Left forelimb (tissue), 1 donor: ENCODE measurements around the gene C3orf70.

Source experiments
- DNase-seq: peaks from one replicate; pipeline ENCODE4 v3.0.0-alpha.2; 2018; ENCODE audit warnings: low spot score

Gene C3orf70, protein sequence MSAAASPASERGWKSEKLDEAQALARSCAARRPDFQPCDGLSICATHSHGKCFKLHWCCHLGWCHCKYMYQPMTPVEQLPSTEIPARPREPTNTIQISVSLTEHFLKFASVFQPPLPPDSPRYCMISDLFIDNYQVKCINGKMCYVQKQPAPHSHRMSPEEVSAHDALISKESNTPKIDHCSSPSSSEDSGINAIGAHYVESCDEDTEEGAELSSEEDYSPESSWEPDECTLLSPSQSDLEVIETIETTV

DNA sequence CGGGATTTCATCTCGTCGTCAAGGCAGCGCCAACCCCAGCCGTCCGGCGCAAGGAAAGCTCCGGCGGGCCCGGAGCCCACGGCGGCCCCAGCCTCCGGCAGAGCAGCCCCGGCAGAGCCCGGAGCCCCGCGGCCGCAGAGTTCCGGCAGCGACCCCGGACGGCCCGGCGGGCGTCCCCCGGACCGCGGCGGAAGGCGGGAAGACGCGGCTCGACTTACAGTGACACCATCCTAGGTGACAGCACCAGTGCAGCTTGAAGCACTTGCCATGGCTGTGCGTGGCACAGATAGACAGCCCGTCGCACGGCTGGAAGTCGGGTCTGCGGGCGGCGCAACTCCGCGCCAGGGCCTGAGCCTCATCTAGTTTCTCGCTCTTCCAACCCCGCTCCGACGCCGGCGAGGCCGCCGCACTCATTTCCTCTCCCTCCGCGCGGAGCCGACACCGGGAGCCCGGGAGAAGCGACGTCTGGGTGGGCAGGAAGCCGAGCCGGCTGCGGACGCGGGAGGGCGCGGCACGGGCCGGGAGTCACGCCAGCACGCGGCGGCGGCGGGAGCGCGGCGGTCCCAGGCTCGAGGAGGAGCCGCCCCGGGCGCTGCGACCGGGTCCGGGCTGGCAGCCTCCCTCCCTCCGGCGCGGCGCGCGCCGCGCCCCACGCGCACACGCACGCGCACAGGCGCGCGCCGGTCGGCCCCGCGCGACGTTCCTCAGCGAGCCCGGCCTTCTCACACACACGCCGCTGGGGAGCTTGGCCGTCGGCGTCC, at the start of gene C3orf70:
TSS of gene C3orf70 (minus strand) at position 651 of the 761 bp plus-strand sequence. CDS start at position 414, 237 bp downstream.
- peak; percentile 88 for DNase-seq

DNA sequence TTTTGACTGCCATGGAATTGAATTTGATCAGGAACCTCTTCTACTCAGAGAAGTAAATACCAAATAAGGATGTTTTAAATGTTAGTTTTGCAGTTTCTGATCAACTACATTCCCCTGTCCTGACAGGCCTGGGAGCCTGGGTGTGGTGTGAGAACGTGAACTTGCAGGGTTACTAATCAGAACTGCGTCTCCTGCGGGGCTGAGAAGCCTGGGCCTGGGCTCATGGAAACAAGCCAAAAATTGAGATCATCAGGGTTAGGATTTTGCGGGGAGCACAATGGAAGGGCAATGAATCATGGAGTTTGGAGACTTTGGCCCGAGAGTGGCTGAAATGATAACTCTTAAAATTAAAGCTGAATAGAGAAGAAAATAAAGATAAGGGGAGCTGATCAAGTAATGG, 47.8 kb upstream of the C3orf70 start:
- DNase-seq, result no peak

DNA sequence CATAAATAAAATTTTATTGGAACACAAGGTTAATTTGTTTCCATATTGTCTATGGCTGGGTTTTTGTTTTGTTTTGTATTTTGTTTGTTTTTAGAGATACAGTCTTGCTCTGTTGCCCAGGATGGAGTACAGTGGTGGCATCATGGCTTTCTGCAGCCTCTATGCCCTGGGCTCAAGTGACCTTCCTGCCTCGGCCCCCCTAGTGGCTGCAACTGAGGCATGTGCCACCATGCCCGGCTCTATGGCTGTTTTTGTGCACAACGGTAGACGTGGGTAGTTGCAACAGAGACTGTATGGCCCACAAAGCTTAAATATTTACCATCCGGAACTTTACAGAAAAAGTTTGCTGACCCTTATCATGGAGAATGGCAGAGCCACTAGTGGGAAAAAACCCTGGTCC, 46.8 kb upstream of the C3orf70 start:
- no peak for DNase-seq

DNA sequence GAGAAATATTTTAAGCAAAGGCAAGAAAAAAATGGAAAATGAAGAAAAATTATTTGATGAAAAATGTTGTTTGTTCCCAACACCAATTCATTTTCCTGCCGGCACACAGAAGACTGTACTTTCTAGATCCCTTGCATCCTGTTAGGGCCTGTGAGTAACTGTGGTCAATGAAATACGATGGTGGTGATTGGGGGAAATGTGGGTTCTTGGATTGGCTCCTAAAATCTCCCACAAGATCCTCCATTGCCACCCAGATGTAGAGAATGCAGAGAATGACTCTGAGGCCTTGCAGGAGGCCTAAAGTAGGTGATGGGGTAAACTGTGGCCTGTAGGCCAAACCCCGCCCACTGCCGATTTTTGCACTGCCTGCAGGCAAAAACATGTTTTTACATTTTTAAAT, 46.3 kb upstream of the C3orf70 start:
- DNase-seq, result no peak

DNA sequence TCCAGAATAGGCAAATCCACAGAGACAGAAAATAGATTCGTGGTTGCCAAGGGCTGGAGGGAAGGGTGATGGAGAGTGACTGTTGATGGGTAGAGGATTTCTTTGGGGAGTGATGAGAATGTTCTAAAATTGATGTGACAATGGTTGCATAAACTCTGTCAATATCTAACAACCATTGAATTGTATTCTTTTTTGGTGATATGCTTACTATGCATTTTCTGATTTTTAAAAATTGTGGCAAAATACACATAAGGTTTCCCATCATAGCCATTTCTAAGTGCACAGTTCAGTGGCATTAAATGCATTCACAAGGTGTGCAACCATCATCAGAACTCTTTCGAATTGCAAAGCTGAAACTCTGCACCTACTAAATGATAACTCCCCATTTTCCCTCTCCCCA, 44.2 kb upstream of the C3orf70 start:
- DNase-seq, result no peak

DNA sequence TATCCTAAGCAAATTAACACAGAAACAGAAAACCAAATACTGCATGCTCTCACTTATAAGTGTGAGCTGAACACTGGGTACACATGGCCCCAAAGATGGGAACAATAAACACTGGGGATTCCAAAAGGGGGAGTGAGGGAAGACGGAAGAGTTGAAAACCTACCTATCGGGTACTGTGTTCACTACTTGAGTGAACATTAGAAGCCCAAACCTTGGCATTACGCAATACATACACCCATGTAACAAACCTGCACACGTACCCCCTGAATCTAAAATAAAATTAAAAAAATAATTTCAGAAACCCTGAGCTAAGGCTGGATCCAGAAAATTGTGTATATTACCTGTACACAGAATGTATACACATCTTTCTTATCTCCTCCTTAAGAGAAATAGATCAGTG, 42.8 kb upstream of the C3orf70 start:
- no peak for DNase-seq

DNA sequence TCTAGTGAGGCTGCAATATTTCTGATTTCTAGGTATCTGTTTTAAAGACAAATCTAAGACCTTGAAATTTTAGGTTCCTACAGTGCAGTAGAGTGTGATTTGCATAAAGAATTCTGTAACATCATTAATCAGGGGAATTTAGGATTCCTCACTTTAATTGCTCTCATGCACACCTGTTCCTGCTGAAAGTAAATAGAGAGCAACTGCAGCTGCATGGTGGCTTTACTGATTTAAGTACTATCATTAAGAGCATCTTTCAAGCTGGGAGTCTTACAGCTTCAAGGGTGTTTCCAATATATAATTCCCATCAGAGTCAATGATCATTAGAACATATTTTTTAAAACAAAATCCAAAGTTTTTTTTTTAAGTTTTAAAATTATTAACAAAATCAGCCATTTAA, 36.0 kb upstream of the C3orf70 start:
- no peak for DNase-seq

DNA sequence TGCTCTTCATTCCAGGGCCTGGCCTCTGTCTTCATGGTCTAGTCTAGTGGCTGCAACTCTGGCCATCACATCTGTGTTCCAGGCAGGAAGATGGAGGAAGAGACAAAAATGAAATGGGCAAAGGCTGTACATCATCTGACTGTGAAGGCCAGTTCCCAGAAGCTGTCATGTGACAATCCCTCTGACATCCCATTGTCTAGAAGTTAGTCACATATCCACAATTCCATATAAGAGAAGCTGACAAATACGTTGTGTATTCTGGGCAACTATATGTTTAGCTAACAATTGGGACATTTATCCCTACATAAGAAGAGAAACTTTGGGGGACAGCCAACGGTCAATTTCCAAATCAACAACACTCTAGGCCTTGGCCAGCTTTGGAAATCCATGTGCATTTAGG, 34.5 kb upstream of the C3orf70 start:
- DNase-seq, result no peak

DNA sequence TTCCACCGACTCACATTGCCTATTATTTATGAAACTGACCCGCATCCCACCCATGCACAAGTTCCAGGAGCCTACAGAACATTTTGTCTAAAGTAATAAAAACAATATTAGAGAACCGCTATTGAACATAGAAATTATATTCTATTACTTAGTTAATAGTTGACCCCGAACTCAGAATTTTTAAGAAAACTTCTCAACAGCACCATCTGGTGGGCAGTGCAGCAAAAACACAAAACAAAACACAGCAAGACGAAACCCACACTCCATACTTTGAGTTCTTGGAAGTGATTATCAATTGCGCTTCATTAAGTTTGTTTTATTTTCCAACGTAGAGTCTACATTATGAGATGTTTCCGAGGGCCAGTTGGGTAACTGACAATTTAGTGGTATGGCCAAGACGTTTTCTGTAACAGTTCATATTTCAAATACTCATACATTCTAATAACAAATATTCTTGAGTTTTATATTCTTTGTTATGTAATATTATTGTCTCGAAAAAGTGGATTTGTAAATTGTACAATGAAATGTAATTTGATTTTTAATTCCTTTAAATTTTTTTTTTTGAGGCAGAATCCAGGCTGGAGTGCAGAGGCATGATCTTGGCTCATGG, 24.0 kb upstream of the C3orf70 start:
- DNase-seq, result no peak

DNA sequence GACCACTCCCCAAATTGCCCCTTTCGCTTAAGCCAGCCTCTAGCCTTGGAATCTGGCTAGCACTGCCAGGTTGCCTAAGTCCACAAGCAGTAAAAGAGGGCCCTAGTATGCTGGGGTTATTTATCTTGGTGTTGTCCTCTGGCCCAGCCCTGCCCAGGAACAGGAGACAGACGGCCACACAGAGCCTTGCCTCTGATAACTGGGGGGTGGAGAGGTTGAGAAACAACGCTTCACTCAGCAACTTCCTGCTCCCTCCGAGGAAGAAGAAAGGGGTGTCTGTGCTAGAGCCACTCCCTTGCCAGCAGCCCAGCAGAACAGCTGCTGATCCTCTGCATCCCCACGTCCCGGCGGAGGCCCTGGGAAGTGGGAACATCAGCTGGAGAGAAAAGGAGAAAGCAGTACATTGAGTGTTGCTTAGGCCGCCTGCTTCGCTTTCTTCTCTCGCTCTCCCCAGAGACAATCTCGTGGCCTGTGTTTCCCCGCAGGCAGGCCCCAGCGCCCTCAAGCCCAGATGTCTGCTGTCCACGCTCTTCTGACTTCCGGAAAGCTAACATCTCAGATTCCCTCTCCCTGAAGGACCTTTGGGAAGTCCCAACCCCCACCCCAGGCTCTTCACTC, 22.6 kb upstream of the C3orf70 start:
- DNase-seq, result peak; percentile 76

DNA sequence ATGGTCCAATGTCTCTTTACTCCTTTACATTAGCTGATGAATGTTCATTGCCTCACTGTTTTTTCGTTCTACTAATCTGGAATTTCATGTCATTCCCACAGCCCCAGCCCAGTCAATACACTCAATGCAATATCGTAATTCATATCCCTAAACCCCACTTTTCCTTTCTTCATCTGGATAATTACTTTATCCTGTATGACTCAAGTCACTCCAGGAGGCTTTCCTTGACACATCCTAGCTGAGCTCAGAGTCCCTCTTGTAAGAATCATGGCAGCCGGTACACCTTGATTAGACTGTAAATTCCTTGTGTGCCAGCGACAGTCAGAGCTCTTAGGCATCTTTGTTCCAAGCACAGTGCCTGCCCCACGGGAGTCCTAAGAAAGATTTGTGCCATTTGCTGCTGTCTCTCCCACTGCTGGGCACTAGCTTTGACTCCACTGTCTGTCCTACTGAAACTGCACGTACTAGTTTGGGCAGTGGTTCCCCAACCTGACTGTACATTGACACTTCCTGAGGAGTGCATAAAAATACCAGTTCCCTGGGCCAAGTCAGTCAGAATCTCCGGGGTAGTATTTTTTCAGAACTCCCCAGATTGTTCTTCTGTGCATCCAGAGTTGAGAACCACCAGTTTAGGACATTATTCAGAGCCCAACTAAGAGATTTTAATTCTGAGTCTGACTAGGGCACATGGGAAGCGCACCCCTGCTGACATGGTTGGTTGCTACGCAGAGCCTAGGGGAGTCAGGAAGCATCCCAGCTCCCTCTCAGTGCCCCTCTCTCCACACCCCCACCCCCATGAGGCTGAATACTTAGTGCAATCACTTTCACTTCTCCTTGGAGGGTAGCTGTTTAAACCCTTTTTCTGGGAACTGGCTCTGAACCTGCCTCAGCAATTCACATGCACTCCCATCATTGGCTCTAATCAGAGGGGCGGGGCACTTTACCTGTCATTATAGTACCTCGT, 19.5 kb upstream of the C3orf70 start:
- no peak for DNase-seq

DNA sequence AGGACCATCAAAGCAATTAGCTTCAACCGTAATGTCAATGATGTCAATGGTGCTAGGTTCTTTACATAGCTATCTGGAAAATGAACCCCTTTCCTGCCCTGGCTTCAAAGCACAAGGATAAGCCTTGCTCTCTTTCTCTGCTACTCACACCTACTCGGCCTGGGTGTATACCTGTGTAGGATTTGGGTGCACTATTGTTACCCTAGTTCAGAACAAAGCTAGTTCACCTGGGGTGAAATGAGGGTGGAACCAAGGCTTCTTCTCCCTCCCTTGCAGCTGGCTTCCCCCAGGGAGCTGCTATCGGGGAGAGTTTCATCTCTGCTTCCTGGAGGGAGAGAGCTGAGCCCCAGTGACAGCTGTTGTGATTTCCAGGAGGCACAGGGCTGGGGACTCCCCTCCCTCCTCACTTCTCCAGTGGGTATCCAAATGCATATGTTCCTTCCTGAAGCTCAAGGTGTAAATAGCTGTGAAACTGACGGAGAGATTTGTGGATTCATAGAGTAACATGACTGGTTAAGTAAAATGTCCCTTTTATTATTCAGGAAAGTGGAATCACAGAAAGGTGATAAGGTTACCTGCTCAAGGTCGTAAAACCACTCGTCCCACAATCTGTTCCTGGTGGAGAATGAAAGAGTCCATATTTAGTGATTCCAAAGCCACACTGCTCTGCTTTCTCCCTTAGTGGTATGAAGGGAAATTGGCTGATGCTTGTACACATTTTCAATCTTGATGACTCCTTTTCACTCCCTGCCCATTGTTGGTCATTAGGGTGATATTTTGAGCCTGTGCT, 11.8 kb upstream of the C3orf70 start:
- no peak for DNase-seq

DNA sequence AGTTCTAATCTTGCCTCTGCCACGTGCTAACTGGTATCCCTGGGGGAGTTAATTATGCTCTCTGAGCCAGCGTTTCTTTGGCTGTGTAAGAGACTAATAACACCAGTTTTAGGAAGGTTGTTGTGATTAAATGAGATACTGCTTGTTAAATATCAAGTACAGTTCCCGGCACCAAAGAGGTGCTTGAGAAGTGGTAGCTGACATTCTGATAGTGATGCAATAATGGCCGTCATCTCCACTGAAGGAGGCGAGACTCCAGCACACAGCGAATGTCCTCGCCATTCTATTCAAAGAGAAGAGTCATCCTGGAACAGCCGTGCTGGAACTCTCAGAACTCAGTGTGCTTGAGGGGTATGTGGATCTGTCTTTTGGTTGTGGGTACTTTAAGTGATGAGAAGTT, 9.8 kb upstream of the C3orf70 start:
- DNase-seq, result no peak

DNA sequence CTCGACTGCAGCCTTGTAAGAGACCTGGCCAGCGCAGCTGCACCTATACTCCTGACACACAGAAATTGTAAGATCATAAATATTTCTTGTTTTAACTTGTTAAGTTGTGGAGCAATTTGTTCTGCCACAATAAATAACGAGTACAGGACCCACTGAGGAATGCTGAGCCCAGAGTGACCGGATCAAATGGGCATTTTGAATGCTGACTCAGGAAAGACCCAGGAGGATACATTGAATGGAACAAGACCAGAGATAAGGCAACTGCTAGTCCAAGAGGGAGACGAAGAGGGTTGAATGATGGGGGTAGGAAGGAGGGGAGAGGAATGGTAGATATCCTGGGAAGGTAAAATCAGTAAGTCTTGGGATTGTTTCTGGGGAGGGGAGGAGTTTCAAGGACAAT, 8.9 kb upstream of the C3orf70 start:
- no peak for DNase-seq

DNA sequence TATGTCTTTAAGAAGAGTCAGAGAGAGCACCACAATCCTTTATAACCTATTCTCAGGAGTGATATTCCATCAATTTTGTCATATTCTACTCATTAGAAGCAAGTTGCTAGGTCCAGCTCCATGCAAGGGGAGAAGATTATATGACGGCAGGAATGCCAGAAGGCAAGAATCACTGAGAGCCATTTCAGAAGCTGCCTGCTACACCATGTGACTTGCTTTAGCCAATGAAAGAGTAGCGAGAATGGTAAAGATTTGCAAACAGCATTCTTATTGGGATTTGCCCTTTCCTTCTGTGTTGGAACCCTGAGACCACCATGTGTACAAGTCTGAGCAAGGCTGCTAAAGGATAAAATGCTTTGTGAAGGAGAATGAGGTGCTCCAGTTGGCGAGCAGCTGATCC, 4.5 kb upstream of the C3orf70 start:
- no peak for DNase-seq

DNA sequence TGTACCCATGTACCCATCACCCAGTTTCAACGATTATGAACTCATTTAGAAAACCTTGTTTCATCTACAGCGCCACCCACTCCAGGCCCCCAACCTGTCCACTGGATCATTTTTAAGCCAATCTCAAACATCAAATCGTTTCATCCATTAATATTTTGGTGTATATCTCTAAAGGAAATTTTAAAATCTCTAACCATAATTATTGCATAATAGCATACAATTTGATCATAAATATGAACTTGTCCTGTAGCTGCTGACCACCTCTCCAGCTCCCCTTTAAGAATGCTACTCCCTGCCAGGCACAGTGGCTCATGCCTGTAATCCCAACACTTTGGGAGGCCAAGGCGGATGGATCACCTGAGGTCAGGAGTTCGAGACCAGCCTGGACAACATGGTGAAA, 2.8 kb upstream of the C3orf70 start:
- DNase-seq, result no peak

DNA sequence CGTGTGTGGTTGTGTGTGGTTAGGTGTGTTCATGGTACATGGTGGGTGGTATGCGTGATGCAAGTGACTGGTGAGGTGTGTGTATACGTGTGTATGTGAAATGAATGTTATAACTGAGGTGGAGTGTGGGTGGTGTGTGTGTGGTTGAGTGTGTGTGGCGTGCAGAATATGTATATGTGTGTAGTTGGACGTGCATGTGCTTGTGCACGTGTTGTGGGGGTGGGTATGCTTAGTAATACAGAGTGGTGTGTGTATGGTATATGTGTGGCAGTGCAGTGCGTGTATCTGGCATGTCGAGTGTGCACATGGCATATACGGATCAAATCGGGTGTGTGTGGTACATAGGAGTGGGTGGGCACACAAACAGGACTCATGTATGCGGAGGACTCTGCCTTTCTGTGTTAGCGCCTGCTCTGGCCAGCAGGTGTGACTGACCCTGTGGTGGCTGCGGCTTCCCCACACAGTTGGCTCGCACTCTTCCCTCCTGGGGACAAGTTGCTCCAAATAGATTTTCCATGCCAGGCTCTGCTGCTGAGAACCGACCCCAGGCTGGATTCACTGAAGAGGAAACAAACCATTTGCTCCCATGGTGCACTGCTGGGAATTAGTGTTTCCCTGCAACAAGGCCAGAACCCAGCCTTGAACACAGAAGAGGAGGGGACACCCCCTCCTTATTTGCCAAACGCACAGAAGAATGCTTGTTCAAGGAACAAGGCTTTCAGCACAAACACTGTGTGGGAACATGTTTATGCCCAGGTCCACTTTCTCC, 1.2 kb upstream of the C3orf70 start:
- DNase-seq, result no peak

DNA sequence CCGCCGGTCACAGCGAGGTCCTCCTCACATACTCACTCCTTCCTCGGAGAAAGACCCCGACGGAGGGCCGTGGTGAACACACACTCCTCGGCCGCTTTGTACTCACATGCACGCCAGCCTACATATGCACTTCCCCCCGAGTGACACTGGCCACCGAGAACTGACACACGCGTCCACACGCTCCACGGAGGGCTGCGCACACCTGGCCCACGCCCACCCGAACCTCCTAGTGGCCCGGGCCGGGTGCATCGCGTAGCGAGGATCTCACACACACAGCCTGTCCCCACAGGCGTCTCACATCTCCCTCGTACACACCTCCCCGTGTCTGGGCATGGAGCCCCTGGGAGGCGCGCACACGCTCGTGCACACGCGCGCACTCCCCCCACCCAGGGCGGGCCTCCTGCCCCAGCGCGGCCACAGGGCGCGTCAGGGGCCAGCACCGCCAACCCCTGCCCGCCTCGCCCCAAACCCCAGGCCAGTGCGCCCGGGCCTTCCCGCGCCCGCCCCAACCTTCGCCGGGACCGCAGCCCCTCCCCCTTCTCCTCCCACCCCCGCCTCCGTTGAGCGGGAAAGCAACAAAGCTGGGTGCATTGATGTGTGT, 411 bp upstream of the C3orf70 start:
- DNase-seq, result no peak

DNA sequence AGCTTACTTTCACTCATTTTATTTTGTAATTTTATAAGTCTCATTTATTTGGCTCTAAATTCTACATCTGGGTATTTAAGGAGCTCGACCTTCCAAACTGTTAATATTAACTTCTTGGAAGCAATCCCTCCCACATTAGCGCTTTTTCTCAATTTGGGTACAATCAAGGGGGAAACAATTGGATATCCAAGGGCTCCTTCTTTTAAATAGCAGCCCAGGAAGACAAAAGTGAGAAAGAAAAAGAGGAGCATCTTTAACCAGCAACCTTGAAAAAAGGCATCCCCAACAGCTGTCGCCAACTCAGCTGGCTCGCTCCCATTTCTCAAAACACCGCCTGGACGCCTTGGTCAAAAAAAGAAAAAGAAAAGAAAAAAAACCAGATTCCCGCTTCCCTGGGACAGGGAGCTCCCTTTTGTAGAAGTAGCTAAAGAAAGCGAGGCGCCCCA, 873 bp downstream of the C3orf70 start:
- no peak for DNase-seq
